Erythroblast (primary cell): ENCODE results near the gene NPM3.

Experiments
- GATA1 ChIP-seq: IDR thresholded peaks from 2 replicates; pipeline ENCODE4 v1.6.1; 2011; ENCODE audit warnings: low read depth, mild to moderate bottlenecking, control low read depth, low read length, moderate library complexity
- POLR2A ChIP-seq: IDR thresholded peaks from 2 replicates; pipeline ENCODE4 v1.6.1; 2011; ENCODE audit warnings: mild to moderate bottlenecking, low read length

GRCh38 chr10:101777619-101778145 lies 5.6 kb downstream of the NPM3 start:
- no peak for TF ChIP-seq POLR2A
- no peak for TF ChIP-seq GATA1
